Stimulated activated memory B cell treated with anti-CD40 and anti-IgM and Interleukin-4, amounts not matched to agents 10 μg/mL and 1 μg/mL and 100 μg/mL, for 72 hours (primary cell): ENCODE data around the gene ANKMY1.

Experiments
- ATAC-seq: fragments of 150-1000 bp; cut with Tn5 transposase; 2 replicates; pipeline ENCODE4 v1.10.0; 2021
- H3K27ac Mint-ChIP-seq: one replicate; pipeline ENCODE4 v1.8.0; 2022; ENCODE audit warnings: mild to moderate bottlenecking, mixed read lengths
- H3K27me3 Mint-ChIP-seq: one replicate; pipeline ENCODE4 v1.8.0; 2022; ENCODE audit warnings: mixed read lengths
- H3K36me3 Mint-ChIP-seq: one replicate; pipeline ENCODE4 v1.8.0; 2022; ENCODE audit warnings: mixed read lengths
- H3K4me1 Mint-ChIP-seq: one replicate; pipeline ENCODE4 v1.8.0; 2022; ENCODE audit warnings: mixed read lengths
- H3K4me3 Mint-ChIP-seq: one replicate; pipeline ENCODE4 v1.8.0; 2022; ENCODE audit warnings: mild to moderate bottlenecking, moderate library complexity, mixed read lengths
- H3K9me3 Mint-ChIP-seq: one replicate; pipeline ENCODE4 v1.8.0; 2022; ENCODE audit warnings: mixed read lengths

ANKMY1 gene

DNA sequence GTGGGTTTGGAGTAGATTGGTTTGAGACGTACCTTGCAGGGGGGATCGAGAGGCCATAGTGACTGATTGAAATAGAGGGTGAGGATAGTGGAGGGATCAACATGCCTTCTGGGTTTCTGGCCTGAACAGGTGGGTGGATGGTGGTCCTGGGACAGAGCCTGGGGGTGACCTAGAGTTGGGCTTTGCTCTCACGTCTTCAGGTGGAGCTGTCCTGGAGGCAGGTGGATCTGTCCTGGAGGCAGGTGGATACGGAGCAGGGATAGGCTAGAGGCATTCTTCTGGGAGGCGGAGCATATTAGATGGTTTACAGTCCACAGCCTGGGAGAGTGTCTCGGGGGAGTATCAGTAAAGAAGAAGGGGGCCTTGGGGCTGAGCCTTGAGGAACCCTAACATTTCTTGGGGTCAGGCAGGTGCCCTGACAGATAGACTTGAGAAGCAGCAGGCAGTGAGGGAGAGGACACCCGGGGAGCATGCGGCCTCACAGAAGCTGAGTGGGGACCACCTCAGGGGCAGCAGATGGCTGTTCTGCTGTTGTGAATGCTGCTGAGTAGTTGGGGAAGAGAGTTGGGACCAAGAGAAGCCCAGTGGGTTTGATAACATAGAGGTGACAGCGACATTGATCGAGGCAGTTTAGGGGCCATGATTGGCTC lies 30.3 kb upstream of the ANKMY1 start:
- H3K9me3 Mint-ChIP-seq, result no peaks in the 10 kb centered on the region
- H3K36me3 Mint-ChIP-seq, result peaks cover 17% of the 10 kb centered on the region
- peak overlapping the region; percentile 94 for H3K27ac Mint-ChIP-seq
- no peak for ATAC-seq
- peak overlapping the region; percentile 89 for H3K4me3 Mint-ChIP-seq
- H3K27me3 Mint-ChIP-seq, result no peaks in the 10 kb centered on the region
- peaks cover 55% of the 10 kb centered on the region for H3K4me1 Mint-ChIP-seq

DNA sequence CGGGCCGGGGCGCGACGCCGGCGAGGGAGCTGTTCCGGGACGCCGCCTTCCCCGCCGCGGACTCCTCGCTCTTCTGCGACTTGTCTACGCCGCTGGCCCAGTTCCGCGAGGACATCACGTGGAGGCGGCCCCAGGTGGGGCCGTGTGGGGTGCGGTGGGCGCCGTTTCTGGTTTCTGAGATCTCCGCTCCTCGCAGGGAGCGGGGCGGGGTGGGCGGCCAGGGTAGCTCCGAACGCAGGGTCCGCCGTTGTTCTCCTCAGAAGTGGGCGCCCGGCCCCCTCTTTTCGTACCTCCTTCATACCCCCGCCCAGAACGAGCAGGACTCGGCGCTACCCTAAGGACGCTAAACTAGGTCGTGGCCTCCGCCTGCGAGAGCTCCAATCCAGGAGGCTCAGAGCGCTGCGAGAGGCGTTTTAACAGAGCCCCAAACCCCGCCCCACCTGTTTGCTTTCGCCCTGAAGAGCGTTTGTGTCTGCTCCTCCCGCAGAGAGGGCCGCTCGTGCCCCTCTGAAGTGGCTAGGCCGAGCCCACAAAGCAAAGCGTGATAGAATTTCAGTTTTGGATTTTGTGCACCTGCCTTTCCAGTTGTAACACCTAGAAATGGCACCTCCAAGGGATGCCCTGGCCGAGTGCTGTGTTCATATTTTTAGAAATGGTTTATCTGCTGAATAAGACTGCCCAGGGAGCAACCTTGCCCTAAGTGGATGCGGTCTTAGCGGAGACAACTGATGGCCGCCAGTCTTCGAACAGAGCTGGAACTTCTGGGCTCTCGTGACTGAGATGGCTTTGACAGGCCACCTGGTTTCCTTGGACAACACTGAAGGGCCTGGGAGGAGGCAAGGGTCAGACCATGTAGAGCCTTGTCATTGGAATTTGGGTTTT lies 29.4 kb upstream of the ANKMY1 start:
- Mint-ChIP-seq H3K4me3 (peak overlapping the region; percentile 89), H3K27ac (peak overlapping the region; percentile 94), H3K4me1 (peaks cover 63% of the 10 kb centered on the region), H3K9me3 (no peaks in the 10 kb centered on the region), H3K36me3 (peaks cover 22% of the 10 kb centered on the region), H3K27me3 (no peaks in the 10 kb centered on the region)
- ATAC-seq, result peak; percentile 37

DNA sequence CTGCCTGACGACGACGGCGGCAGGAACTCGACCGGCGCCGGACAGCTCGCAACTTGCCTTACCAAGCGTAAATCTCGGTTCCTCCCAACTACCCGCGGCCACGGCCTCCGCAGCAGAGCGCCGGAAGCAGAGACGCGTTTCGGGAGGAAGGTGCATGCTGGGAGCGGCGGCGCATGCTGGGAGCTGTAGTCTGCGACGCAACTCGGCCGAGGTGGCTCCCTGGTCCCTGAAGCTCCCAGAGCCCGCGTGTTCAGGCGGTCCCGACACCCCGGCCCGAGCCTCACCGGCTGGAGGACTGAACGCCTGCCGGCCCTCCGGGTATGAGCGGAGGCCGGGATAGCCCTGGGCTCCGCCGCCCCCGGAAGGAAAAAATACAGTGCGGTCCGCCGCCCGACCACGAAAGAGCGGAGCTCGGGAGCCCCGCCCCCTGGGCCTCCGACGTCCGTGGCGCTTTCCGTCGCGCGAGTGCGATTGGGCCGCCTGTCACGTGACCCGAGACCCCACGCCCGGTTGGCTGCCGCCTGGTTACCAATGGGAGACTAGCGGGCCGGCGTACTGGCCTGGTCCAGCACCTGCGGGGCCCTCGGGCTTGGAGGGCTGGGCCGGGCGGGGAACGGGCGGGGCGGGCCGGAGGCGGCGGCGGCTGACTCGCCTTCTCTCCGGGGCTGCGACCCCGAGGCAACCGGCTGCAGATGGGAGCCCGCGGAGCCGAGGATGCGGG lies 28.6 kb upstream of the ANKMY1 start, which contains the start of gene CAPN10:
Gene CAPN10, plus strand, starts transcription at position 537 of the 721 bp plus-strand sequence. Its CDS starts 178 bp downstream, at position 715.
- H3K27ac Mint-ChIP-seq, result peak within 1 kb of the TSS; percentile 94
- peaks cover 66% of the 10 kb centered on the region for H3K4me1 Mint-ChIP-seq
- no peaks in the 10 kb centered on the region for H3K27me3 Mint-ChIP-seq
- H3K36me3 Mint-ChIP-seq, result peaks cover 25% of the 10 kb centered on the region
- no peaks in the 10 kb centered on the region for H3K9me3 Mint-ChIP-seq
- peak; percentile 90 for ATAC-seq
- peak within 1 kb of the TSS; percentile 89 for H3K4me3 Mint-ChIP-seq

DNA sequence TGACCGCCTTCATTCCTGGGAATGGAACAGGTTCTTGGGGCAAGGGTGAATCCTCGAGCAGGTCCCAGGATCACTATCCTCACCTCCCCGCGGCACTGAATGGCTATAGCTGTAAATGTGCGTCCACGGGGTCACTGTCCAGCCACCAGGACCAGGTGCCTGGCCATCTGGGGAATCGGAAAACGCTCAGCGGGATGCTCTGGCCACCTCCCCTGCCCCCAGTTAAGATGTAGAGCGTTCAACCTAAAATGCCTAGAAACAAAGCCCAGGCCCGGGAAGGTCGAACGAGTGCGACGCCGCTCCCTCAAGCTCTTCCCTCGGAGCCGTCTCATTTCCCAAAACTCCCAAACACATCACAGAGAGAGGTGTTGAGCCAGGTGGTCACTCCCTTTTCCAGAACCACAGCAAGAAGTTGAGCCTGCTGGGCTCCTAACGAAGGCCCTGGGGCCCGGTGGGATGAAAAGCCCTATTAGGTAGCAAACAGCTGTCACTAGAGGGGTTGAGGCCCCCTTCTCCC lies 28.0 kb upstream of the ANKMY1 start:
- Mint-ChIP-seq H3K4me3 (peak overlapping the region; percentile 89), H3K4me1 (peaks cover 63% of the 10 kb centered on the region), H3K27me3 (no peaks in the 10 kb centered on the region), H3K9me3 (no peaks in the 10 kb centered on the region), H3K36me3 (peaks cover 25% of the 10 kb centered on the region), H3K27ac (peak overlapping the region; percentile 94)
- ATAC-seq, result no peak

DNA sequence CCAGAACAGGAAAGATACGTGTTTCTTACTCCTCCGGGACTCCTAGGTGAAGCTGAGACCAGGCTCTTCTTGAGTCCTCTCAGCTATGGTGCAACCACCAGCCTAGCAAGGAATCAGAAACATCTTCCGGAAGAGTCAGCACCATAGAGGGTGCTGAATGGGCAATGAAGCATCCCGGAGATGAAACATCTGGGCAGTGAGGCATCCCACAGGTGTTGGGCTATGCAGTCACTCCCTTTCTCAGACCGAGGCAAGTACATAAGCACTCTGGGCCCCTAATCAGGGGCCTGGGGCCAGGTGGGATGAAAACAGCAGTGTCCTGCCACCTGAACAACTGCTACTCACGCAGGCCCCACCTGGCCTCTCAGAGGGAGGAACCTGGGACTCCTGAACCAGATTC lies 27.3 kb upstream of the ANKMY1 start:
- Mint-ChIP-seq H3K4me1 (peaks cover 70% of the 10 kb centered on the region), H3K9me3 (no peaks in the 10 kb centered on the region), H3K4me3 (peak overlapping the region; percentile 89), H3K27me3 (no peaks in the 10 kb centered on the region), H3K27ac (peak overlapping the region; percentile 94), H3K36me3 (peaks cover 31% of the 10 kb centered on the region)
- peak; percentile 53 for ATAC-seq

DNA sequence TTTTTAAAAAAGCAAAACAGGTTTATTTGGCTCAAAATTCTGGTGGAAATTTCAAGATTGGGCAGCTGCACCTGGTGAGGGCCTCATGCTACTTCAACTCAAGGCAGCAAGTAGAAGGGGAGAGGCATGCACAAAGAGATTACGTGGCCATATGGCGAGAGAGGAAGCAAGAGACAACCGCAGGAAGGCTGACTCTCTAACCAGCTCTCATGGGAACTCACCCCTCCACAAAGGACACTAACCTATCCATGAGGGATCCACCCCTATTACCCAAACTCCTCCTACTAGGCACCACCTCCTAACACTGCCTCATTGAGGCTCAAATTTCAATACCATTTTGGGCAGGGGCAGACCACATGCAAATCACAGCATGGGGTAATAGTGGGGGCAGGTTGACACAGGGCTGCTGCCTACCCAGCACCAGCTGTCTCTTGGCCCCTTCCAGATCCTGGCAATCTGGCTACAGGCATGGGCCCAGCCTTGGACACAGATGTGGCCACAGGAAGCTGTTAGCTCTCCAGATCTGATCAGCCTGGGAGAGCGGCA lies 26.8 kb upstream of the ANKMY1 start:
- peak; percentile 66 for ATAC-seq
- peaks cover 75% of the 10 kb centered on the region for H3K4me1 Mint-ChIP-seq
- peaks cover 36% of the 10 kb centered on the region for H3K36me3 Mint-ChIP-seq
- peak overlapping the region; percentile 89 for H3K4me3 Mint-ChIP-seq
- H3K9me3 Mint-ChIP-seq, result no peaks in the 10 kb centered on the region
- H3K27ac Mint-ChIP-seq, result peak overlapping the region; percentile 94
- H3K27me3 Mint-ChIP-seq, result no peaks in the 10 kb centered on the region

DNA sequence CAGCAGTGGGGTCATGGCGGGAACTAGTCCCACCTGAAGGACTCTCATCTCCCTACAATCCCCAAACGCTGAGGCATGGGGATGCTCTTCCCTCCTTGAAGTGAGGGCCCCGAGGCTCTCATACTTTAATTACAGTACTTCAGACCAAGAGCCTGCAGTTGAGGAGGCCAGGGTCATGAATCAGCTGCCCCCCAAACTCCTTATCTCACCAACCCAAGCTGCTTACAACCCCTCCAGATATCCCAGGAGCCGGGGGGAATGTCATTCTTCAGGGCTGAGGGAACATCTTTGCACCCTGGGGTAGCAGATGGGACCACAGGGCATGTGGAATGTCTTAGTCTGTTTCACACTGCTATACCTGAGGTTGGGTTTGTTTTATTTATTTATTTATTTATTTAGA lies 26.0 kb upstream of the ANKMY1 start:
- no peak for ATAC-seq
- Mint-ChIP-seq H3K4me3 (no peak overlapping the region), H3K9me3 (no peaks in the 10 kb centered on the region), H3K36me3 (peaks cover 38% of the 10 kb centered on the region), H3K4me1 (peaks cover 76% of the 10 kb centered on the region), H3K27ac (peak overlapping the region; percentile 94), H3K27me3 (no peaks in the 10 kb centered on the region)

DNA sequence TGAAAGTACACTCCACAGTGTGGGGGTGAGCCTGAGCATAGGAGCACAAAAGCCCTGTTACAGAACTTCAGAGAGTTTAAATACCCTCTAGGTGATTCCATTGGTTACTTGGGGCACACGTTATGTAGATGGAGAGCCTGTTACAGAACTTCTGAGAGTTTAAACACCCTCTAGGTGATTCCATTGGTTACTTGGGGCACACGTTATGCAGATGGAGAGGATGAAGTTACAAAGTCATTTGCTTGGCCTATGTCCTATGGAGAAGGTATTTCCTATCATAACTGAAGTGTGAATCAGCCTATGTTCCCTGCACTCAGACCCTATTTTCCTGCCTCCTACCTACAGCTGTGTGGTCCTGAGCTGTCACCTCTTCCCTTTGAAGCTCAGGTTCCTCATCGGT lies 25.0 kb upstream of the ANKMY1 start:
- H3K4me1 Mint-ChIP-seq, result peaks cover 70% of the 10 kb centered on the region
- H3K4me3 Mint-ChIP-seq, result no peak overlapping the region
- no peaks in the 10 kb centered on the region for H3K27me3 Mint-ChIP-seq
- no peak overlapping the region for H3K27ac Mint-ChIP-seq
- no peaks in the 10 kb centered on the region for H3K9me3 Mint-ChIP-seq
- no peak for ATAC-seq
- H3K36me3 Mint-ChIP-seq, result peaks cover 48% of the 10 kb centered on the region

DNA sequence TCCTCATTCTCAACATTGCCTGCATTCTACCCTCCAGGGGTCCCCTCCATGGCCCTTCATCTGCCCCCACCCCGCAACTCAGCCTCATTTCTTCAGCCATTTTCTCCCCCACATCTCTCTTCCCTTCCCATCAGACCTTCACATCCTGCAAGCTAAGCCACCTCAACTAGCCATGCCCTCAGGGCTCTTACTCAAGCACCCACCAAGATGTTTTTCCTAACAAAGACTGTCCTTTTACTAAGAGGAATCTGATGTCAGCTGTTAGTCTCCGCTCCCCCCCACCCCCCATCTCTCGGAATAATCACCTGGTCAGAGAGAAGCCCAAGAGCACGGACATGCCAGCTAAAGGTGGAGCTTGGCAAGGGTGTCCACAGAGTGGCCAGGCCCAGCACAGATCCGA lies 24.0 kb upstream of the ANKMY1 start:
- Mint-ChIP-seq H3K27ac (no peak overlapping the region), H3K4me3 (no peak overlapping the region), H3K4me1 (peaks cover 63% of the 10 kb centered on the region)

DNA sequence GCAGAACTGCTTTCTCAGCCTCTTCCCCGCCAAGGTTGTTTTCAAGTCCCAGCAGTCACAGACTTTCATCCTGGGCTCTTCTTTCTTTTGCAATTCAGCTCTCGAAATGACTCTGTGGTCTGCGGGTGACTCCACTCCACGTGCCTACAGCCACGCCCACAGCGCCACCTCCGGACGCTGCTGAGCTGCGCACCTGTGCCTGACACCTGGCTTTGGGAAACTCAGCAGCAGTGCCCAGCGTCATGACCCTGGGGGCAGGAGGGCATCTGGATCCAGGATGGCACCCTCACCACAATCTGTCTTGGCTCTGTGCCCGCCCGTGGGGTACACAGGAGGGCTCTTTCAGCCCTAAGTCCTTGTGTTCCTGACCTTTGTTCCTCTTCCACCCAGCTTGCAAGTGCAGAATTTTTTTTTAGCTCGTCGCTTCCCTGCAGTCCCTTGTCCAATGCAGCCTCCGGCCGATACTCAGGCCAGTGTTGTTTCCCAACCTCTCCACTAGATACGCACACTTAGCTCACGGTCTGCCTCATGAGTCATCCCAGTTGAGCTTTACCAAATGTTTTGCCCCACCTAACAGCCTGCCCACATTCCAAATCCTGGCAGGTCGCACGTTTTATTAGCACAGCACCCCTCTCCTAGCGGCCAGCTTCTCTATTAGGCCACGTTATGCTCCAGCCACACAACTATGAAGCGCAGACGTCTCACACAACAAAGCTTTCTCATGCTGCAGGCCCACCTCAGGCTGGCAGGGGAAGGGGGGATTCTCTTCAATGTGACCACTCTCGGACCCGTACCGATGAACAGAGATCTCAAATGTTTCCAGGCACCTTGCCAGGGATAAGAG lies 22.2 kb upstream of the ANKMY1 start:
- Mint-ChIP-seq H3K4me1 (peaks cover 52% of the 10 kb centered on the region), H3K9me3 (no peaks in the 10 kb centered on the region), H3K27me3 (no peaks in the 10 kb centered on the region), H3K27ac (peak overlapping the region; percentile 67), H3K36me3 (peaks cover 62% of the 10 kb centered on the region), H3K4me3 (peak overlapping the region; percentile 42)
- ATAC-seq, result peak; percentile 64

More for the DNA sequence above, 24.0 kb upstream of the ANKMY1 start:
- no peak for ATAC-seq
- peaks cover 53% of the 10 kb centered on the region for H3K36me3 Mint-ChIP-seq
- H3K27me3 Mint-ChIP-seq, result no peaks in the 10 kb centered on the region
- no peaks in the 10 kb centered on the region for H3K9me3 Mint-ChIP-seq

DNA sequence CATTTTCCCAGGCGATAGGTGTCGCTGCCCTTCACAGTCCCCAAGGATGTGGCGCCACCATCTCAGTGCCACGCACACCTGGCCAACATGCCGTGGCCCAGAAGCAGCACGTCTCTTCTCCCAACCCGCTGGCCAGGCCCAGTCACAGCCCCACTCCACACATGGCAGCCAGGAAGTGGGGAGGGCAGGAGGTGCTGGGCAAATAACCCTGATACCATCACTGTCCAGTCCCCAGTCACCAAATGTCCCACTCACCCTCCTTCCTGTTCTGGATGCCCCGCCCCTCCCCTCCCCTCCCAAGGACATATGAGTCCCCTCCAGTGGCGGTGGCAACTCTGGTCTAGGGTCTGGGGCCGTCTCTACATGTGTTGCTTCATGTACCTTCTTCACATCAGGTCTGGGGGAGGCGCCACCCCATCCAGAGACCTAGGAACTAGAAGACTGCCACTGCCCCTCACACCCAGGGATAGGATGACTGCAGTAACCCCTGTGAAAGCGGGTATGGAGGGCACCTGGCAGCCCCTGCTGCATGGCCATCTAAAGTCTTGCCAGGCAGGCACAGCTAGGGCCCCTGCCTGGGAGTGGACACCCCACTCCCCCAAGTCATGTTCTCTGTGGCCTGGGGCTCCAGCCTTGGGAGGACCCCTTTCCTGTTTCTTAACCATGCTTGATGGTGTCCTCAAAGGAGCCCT lies 21.4 kb upstream of the ANKMY1 start:
- peaks cover 67% of the 10 kb centered on the region for H3K36me3 Mint-ChIP-seq
- H3K9me3 Mint-ChIP-seq, result no peaks in the 10 kb centered on the region
- peak overlapping the region; percentile 42 for H3K4me3 Mint-ChIP-seq
- H3K27me3 Mint-ChIP-seq, result no peaks in the 10 kb centered on the region
- ATAC-seq, result peak; percentile 10
- peak overlapping the region; percentile 67 for H3K27ac Mint-ChIP-seq
- H3K4me1 Mint-ChIP-seq, result peaks cover 44% of the 10 kb centered on the region

DNA sequence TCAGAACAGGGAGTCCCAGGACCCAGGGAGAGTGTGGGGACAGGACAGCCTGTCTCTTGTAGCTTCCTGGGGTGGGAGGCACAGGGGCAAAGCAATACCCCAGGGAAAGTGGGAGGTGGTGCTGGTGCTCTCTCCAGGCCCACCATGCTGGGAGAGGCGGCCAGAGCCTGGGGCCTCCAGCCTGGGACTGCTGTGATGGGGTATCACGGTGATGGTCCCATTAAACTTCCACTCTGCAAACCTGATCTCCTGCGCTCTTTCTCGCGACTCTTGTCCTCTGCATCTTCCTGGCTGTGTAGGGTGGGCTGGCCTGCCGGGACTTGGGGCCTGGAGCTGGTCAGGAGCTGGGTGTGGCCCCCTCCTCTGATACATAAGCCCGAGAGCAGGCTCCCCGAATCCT lies 20.7 kb upstream of the ANKMY1 start:
- H3K4me1 Mint-ChIP-seq, result peaks cover 40% of the 10 kb centered on the region
- no peak overlapping the region for H3K4me3 Mint-ChIP-seq
- H3K27ac Mint-ChIP-seq, result peak overlapping the region; percentile 67
- H3K27me3 Mint-ChIP-seq, result no peaks in the 10 kb centered on the region
- no peaks in the 10 kb centered on the region for H3K9me3 Mint-ChIP-seq
- no peak for ATAC-seq
- peaks cover 67% of the 10 kb centered on the region for H3K36me3 Mint-ChIP-seq

DNA sequence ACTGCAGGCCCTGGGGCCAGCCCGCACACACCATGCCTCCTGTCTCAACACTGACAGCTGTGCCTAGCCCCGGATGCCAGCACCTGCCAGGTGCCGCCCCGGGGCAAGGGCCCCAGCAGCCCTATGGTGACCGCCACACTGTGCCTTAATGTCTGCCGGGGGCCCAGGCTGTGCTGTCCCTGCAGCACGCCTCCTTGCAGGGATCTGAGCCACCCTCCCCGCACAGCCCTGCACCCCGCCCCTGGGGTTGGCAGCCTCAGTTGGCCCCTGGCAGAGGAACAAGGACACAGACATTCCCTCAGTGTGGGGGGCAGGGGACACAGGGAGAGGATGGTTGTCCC lies 20.3 kb upstream of the ANKMY1 start:
- Mint-ChIP-seq H3K9me3 (no peaks in the 10 kb centered on the region), H3K27me3 (no peaks in the 10 kb centered on the region), H3K4me1 (peaks cover 40% of the 10 kb centered on the region), H3K27ac (no peak overlapping the region), H3K36me3 (peaks cover 67% of the 10 kb centered on the region), H3K4me3 (no peak overlapping the region)
- no peak for ATAC-seq
